Trophoblast cell (in vitro differentiated cells and primary cell): ENCODE data around the gene PSMG1.

ENCODE experiments used
- DNase-seq, 2 donors: peaks; one replicate each; pipeline ENCODE4 v3.0.0-alpha.2; 2016
- H2AFZ ChIP-seq: 2 replicates; pipeline ENCODE4 v1.6.1; 2013; ENCODE audit warnings: low read length, moderate library complexity, mild to moderate bottlenecking; ENCODE audit not compliant: insufficient read depth, poor library complexity
- H2AK5ac ChIP-seq: 2 replicates; pipeline ENCODE4 v1.6.1; 2013; ENCODE audit warnings: mild to moderate bottlenecking, low read length
- H2BK120ac ChIP-seq: 2 replicates; pipeline ENCODE4 v1.6.1; 2013; ENCODE audit warnings: low read length, mild to moderate bottlenecking, moderate library complexity; ENCODE audit not compliant: insufficient read depth, poor library complexity
- H2BK12ac ChIP-seq: 2 replicates; pipeline ENCODE4 v1.6.1; 2013; ENCODE audit warnings: mild to moderate bottlenecking, low read length, moderate library complexity
- H2BK5ac ChIP-seq: 2 replicates; pipeline ENCODE4 v1.6.1; 2013; ENCODE audit warnings: low read length, low read depth, moderate library complexity, mild to moderate bottlenecking; ENCODE audit not compliant: poor library complexity
- H3K14ac ChIP-seq: 2 replicates; pipeline ENCODE4 v1.6.1; 2013; ENCODE audit warnings: mild to moderate bottlenecking, low read length
- H3K18ac ChIP-seq: 2 replicates; pipeline ENCODE4 v1.6.1; 2013; ENCODE audit warnings: mild to moderate bottlenecking, low read length
- H3K23ac ChIP-seq: 2 replicates; pipeline ENCODE4 v1.6.1; 2013; ENCODE audit warnings: low read length
- H3K27ac ChIP-seq: 2 replicates; pipeline ENCODE4 v1.5.1; 2013; ENCODE audit warnings: low read depth, mild to moderate bottlenecking, inconsistent platforms, low read length, moderate library complexity
- H3K27me3 ChIP-seq: 2 replicates; pipeline ENCODE4 v1.6.1; 2013; ENCODE audit warnings: inconsistent platforms, mild to moderate bottlenecking, low read length, moderate library complexity; ENCODE audit not compliant: insufficient read depth
- H3K36me3 ChIP-seq, 2 experiments: 1 replicate in 1 of 2; 2 replicates in 1 of 2; pipeline ENCODE4 v1.6.1; 2013; ENCODE audit warnings: low read length in 2 of 2, mild to moderate bottlenecking in 2 of 2, moderate library complexity in 1 of 2; ENCODE audit not compliant: insufficient read depth in 2 of 2, control insufficient read depth in 1 of 2
- H3K4ac ChIP-seq: 2 replicates; pipeline ENCODE4 v1.6.1; 2013; ENCODE audit warnings: low read depth, mild to moderate bottlenecking, low read length, moderate library complexity
- H3K4me1 ChIP-seq, 2 experiments: 1 replicate in 1 of 2; 2 replicates in 1 of 2; pipeline ENCODE4 v1.6.1; 2013; ENCODE audit warnings: low read length in 2 of 2, mild to moderate bottlenecking in 2 of 2, moderate library complexity in 1 of 2; ENCODE audit not compliant: insufficient read depth in 2 of 2, control insufficient read depth in 1 of 2
- H3K4me2 ChIP-seq: 2 replicates; pipeline ENCODE4 v1.6.1; 2013; ENCODE audit warnings: inconsistent platforms, mild to moderate bottlenecking, low read length, moderate library complexity
- H3K4me3 ChIP-seq: 2 replicates; pipeline ENCODE4 v1.5.1; 2013; ENCODE audit warnings: mild to moderate bottlenecking, low read depth, low read length, inconsistent platforms
- H3K79me1 ChIP-seq: one replicate; pipeline ENCODE4 v1.6.1; 2013; ENCODE audit warnings: low read length
- H3K79me2 ChIP-seq: 2 replicates; pipeline ENCODE4 v1.6.1; 2013; ENCODE audit warnings: low read length, mild to moderate bottlenecking; ENCODE audit not compliant: control insufficient read depth, insufficient read depth, poor library complexity
- H3K9ac ChIP-seq: 2 replicates; pipeline ENCODE4 v1.6.1; 2013; ENCODE audit warnings: mild to moderate bottlenecking, low read length
- H3K9me3 ChIP-seq: 2 replicates; pipeline ENCODE4 v1.6.1; 2013; ENCODE audit warnings: low read depth, mild to moderate bottlenecking, control low read depth, inconsistent platforms, low read length; ENCODE audit not compliant: insufficient read depth
- H4K12ac ChIP-seq: 2 replicates; pipeline ENCODE4 v1.6.1; 2013; ENCODE audit warnings: low read depth, mild to moderate bottlenecking, low read length, moderate library complexity
- H4K8ac ChIP-seq: 2 replicates; pipeline ENCODE4 v1.6.1; 2013; ENCODE audit warnings: low read depth, mild to moderate bottlenecking, low read length, moderate library complexity
- H4K91ac ChIP-seq: one replicate; pipeline ENCODE4 v1.6.1; 2013; ENCODE audit warnings: low read depth, mild to moderate bottlenecking, low read length, moderate library complexity
- WGBS: extraction: QIAGEN DNeasy Blood & Tissue Kit; methylation state at CpG from one replicate; pipeline ENCODE4 v1.1.7; 2013; ENCODE audit warnings: missing lambda C conversion rate; ENCODE audit not compliant: insufficient read length, insufficient coverage; ENCODE audit errors: extremely low coverage; 5-methylcytosine and 5-hydroxymethylcytosine counted together

The PSMG1 gene

DNA sequence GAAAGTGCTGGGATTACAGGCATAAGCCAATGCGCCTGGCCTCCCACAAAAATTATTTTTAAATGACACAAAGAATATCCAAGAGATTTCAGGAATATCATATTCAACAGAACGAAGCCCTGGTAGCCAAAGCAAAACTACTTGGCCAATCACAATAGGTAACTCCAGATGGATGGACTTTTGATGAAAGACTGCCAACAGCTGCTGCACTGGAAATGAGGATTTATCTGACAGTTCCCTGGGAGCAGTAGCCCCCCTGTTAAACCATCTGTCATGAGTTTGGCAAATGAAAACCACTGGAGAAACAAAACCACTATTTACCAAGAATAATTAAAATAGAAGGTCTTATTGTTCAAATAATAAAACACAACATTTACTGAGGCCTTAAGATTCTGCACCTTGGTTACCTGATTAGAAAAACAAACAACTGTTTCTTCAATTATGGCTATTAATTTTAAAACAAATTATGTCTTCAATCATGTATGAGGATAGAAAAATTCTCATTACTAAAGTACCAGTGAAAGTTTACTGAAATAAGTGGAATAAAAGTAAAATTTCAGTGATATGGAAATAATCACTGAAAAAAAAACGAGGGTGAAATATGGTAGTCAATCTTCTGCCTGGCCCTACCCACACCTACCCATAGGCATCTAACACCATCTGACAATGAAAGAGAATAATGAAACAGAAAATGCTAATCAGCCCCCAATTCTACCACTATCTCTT is 34.3 kb upstream of the PSMG1 start:
- Histone ChIP-seq H3K18ac (no peak overlapping the region), H3K27me3 (no peaks in the 10 kb centered on the region), H3K79me1 (no peaks in the 10 kb centered on the region), H4K12ac (no peak overlapping the region), H3K79me2 (no peaks in the 10 kb centered on the region), H3K4me1 (no peaks in the 10 kb centered on the region), H2AFZ (no peak overlapping the region), H4K8ac (no peak overlapping the region), H2AK5ac (no peak overlapping the region), H3K4me2 (no peak overlapping the region), H3K27ac (no peak overlapping the region), H3K4ac (no peak overlapping the region), H3K9me3 (no peaks in the 10 kb centered on the region), H3K36me3 (peaks cover 7 to 10% of the 10 kb centered on the region in 2 experiments), H3K4me3 (no peak overlapping the region), H2BK12ac (no peak overlapping the region), H3K23ac (no peak overlapping the region), H3K9ac (no peak overlapping the region), H2BK120ac (no peak overlapping the region), H4K91ac (no peak overlapping the region), H2BK5ac (no peak overlapping the region), H3K14ac (no peak overlapping the region)
- no CpG with 5 or more reads among the region's 3 CpGs for WGBS
- no peak for DNase-seq

DNA sequence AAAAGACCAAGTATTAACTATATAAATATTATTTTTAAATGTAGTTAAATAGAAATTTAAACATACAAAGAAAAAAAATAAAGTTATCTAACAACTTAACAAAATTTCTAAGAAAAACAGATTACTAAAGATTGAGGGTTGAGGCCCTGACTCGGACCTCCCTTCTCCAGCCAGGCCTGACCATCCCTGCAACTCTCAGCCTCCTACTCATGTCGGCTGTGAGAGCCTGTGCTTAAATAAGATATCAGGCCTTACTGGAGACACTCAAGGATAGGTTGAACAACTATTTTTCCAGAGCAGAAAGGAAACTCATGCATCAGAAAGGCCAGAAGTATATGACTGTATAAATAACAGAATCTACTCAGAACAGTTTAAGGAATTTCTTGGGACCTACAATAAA is 33.0 kb upstream of the PSMG1 start:
- H4K91ac ChIP-seq: no peak overlapping the region
- no peaks in the 10 kb centered on the region for H3K4me1 ChIP-seq
- WGBS: no CpG with 5 or more reads among the region's 2 CpGs
- no peak overlapping the region for H3K4me2 ChIP-seq
- no peak overlapping the region for H4K8ac ChIP-seq
- H3K18ac ChIP-seq: no peak overlapping the region
- peaks cover 4 to 8% of the 10 kb centered on the region in 2 experiments for H3K36me3 ChIP-seq
- H2BK12ac ChIP-seq: no peak overlapping the region
- no peak overlapping the region for H3K27ac ChIP-seq
- no peaks in the 10 kb centered on the region for H3K79me1 ChIP-seq
- no peaks in the 10 kb centered on the region for H3K79me2 ChIP-seq
- H3K14ac ChIP-seq: no peak overlapping the region
- H2BK5ac ChIP-seq: no peak overlapping the region
- no peak overlapping the region for H2AK5ac ChIP-seq
- no peak overlapping the region for H2AFZ ChIP-seq
- H3K4ac ChIP-seq: no peak overlapping the region
- H3K4me3 ChIP-seq: no peak overlapping the region
- H3K27me3 ChIP-seq: no peaks in the 10 kb centered on the region
- H4K12ac ChIP-seq: no peak overlapping the region
- no peak for DNase-seq
- no peaks in the 10 kb centered on the region for H3K9me3 ChIP-seq
- H3K23ac ChIP-seq: no peak overlapping the region
- no peak overlapping the region for H2BK120ac ChIP-seq
- H3K9ac ChIP-seq: no peak overlapping the region

DNA sequence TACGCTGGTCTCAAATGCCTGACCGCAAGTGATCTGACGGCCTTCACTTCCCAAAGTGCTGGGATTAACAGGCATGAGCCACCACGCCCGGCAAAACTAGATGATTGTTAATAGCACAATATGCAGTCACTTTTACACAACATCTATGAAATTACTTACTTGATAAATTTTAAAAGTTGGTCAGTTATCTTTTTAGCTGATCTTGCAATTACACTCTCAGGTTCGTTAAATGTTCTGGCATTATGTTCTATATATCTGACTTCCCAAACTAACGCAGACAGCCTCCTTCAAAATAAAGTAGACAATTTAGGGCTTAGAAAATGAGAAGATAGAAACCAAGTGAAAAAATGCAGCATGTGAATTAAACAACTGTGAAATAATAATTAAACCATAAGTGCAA is 31.8 kb upstream of the PSMG1 start:
- H3K27ac ChIP-seq: no peak overlapping the region
- no peak overlapping the region for H2BK12ac ChIP-seq
- H3K36me3 ChIP-seq: peaks cover 4 to 8% of the 10 kb centered on the region in 2 experiments
- no peak overlapping the region for H3K23ac ChIP-seq
- H2BK120ac ChIP-seq: no peak overlapping the region
- DNase-seq: no peak
- H3K4me1 ChIP-seq: no peaks in the 10 kb centered on the region
- no peak overlapping the region for H2AK5ac ChIP-seq
- H3K14ac ChIP-seq: no peak overlapping the region
- no peak overlapping the region for H4K91ac ChIP-seq
- no peak overlapping the region for H3K4me3 ChIP-seq
- H4K12ac ChIP-seq: no peak overlapping the region
- H3K4me2 ChIP-seq: no peak overlapping the region
- H3K79me1 ChIP-seq: no peaks in the 10 kb centered on the region
- H4K8ac ChIP-seq: no peak overlapping the region
- H3K27me3 ChIP-seq: no peaks in the 10 kb centered on the region
- no peak overlapping the region for H2BK5ac ChIP-seq
- H3K18ac ChIP-seq: no peak overlapping the region
- H2AFZ ChIP-seq: no peak overlapping the region
- no peaks in the 10 kb centered on the region for H3K79me2 ChIP-seq
- no peak overlapping the region for H3K9ac ChIP-seq
- H3K9me3 ChIP-seq: no peaks in the 10 kb centered on the region
- H3K4ac ChIP-seq: no peak overlapping the region
- WGBS: no CpG with 5 or more reads among the region's 7 CpGs

DNA sequence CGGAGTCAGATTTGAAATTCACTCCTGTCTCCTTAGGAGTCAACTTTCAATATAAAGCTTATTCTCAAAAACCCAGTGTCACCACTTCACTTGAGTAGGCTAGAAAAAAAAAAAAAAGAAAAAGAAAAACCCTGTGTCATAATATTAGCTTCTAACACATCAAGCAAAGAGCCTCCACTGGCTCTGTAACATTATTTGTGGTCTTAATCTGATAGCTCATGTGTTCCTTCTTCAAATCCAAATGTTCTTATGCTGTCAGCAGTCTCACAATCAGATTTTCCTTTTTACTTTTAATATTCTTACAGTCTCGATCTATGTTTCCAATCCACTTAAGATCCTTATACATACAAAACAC is 26.1 kb upstream of the PSMG1 start:
- no peaks in the 10 kb centered on the region for H3K79me2 ChIP-seq
- no peak overlapping the region for H3K18ac ChIP-seq
- H3K4ac ChIP-seq: no peak overlapping the region
- H2BK5ac ChIP-seq: no peak overlapping the region
- no peak overlapping the region for H4K91ac ChIP-seq
- H3K4me2 ChIP-seq: no peak overlapping the region
- H2BK12ac ChIP-seq: no peak overlapping the region
- no peaks in the 10 kb centered on the region for H3K79me1 ChIP-seq
- H3K27ac ChIP-seq: no peak overlapping the region
- DNase-seq: no peak
- H2AK5ac ChIP-seq: no peak overlapping the region
- H3K36me3 ChIP-seq: peaks cover 13 to 15% of the 10 kb centered on the region in 2 experiments
- H3K23ac ChIP-seq: no peak overlapping the region
- H4K12ac ChIP-seq: no peak overlapping the region
- no CpG with 5 or more reads among the region's 2 CpGs for WGBS
- no peaks in the 10 kb centered on the region for H3K27me3 ChIP-seq
- H3K4me1 ChIP-seq: peaks cover 1 to 2% of the 10 kb centered on the region in 2 experiments
- no peak overlapping the region for H3K9ac ChIP-seq
- H3K4me3 ChIP-seq: no peak overlapping the region
- H4K8ac ChIP-seq: no peak overlapping the region
- H3K9me3 ChIP-seq: no peaks in the 10 kb centered on the region
- no peak overlapping the region for H3K14ac ChIP-seq
- no peak overlapping the region for H2BK120ac ChIP-seq
- no peak overlapping the region for H2AFZ ChIP-seq
